Measurements from ENCODE around the gene DISC1. TPM values are rescaled to one million over a fixed set of nuclear protein-coding genes. Genes with fewer than 3 reads are reported as not detected.

Gene DISC1
- total and polyA plus RNA-seq, 2 of the 13 experiments (the other 11 are each of a cell fraction or from before 2014, with no cell fraction given): 4.2 to 4.6 TPM

DNA sequence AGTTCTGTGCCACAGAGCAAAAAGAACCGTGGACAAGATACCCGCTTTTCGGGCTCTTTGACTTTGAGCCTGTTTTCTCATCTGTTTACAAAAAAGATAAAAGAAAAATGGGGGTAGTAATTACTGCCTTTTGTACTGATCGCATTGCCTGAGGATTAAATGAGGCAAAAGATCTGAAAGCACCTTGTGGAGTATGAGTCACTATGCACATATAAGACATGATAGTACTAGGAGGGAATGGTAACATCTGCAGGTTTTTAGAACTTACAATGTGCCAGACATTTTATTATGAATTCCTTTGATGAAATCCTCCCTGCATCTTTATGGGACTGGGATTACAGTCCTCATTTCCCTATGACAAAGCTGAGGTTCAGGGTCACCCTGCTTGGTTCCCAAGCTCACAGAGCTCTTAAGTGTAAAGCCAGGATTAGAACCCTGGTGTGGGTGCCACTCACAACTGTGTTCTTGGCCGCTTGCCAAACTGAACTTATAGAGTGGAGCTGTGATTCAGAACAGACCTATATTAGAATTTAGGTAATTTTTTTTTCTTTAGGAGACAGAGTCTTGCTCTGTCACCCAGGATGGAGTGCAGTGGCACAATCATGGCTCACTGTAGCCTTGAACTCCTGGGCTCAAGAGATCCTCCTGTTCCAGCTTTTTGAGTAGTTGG, 1.8 kb downstream of the DISC1 start (continued):
- no peak for TF ChIP-seq ZBTB7A (CRISPR knock-in tag; IDR thresholded peaks at IDR 0.05)
- TF ChIP-seq ZNF224 (CRISPR knock-in tag; IDR thresholded peaks at IDR 0.05): no peak
- no peak for TF ChIP-seq ZNF556 (CRISPR knock-in tag; IDR thresholded peaks at IDR 0.05; ENCODE audit: borderline replicate concordance)
- TF ChIP-seq ZNF598 (CRISPR knock-in tag; IDR thresholded peaks at IDR 0.05; ENCODE audit: borderline replicate concordance): no peak
- no peak for TF ChIP-seq PHF20 (CRISPR knock-in tag; IDR thresholded peaks at IDR 0.05)
- no peak for TF ChIP-seq ZNF234 (CRISPR knock-in tag; conservative IDR thresholded peaks at IDR 0.05)
- peak; percentile 61; the same call in 1 of the 2 replicates for TF ChIP-seq NFIC (IDR thresholded peaks at IDR 0.05; ENCODE audit: low read length)
- TF ChIP-seq, protein P1, sequence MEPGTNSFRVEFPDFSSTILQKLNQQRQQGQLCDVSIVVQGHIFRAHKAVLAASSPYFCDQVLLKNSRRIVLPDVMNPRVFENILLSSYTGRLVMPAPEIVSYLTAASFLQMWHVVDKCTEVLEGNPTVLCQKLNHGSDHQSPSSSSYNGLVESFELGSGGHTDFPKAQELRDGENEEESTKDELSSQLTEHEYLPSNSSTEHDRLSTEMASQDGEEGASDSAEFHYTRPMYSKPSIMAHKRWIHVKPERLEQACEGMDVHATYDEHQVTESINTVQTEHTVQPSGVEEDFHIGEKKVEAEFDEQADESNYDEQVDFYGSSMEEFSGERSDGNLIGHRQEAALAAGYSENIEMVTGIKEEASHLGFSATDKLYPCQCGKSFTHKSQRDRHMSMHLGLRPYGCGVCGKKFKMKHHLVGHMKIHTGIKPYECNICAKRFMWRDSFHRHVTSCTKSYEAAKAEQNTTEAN (CRISPR knock-in tag; conservative IDR thresholded peaks at IDR 0.05): 0 out of 2 replicates have a peak, but pooled peaks have one; percentile 37
- no peak for TF ChIP-seq ZNF329 (CRISPR knock-in tag; IDR thresholded peaks at IDR 0.05; ENCODE audit: low read depth)
- TF ChIP-seq FOXA3 (CRISPR knock-in tag; IDR thresholded peaks at IDR 0.05): peak; percentile 65
- no peak for TF ChIP-seq SMYD3 (CRISPR knock-in tag; IDR thresholded peaks at IDR 0.05)
- TF ChIP-seq CREM (IDR thresholded peaks at IDR 0.05): peak; percentile 73
- TF ChIP-seq CREM (CRISPR knock-in tag; IDR thresholded peaks at IDR 0.05): no peak
- no peak for TF ChIP-seq HNRNPUL1 (IDR thresholded peaks at IDR 0.05; ENCODE audit: low read depth, low read length)
- no peak for TF ChIP-seq NR2F6 (IDR thresholded peaks at IDR 0.05)
- TF ChIP-seq NR2F6 (CRISPR knock-in tag; IDR thresholded peaks at IDR 0.05): no peak; the same call in 1 of the 2 replicates
- no peak for TF ChIP-seq WIZ (CRISPR knock-in tag; IDR thresholded peaks at IDR 0.05)
- TF ChIP-seq ATF7-NPFF (CRISPR knock-in tag; IDR thresholded peaks at IDR 0.05; ENCODE audit: low read depth): no peak
- no peak for TF ChIP-seq ZNF362 (CRISPR knock-in tag; IDR thresholded peaks at IDR 0.05; ENCODE audit: borderline replicate concordance)
- 0 out of 2 replicates have a peak, but pooled peaks have one; percentile 15 for TF ChIP-seq POLR2G (IDR thresholded peaks at IDR 0.05; ENCODE audit: low read depth, low read length)
